BLaER1 (cell line): ENCODE results near the gene TOPAZ1.

Experiments used
- H3K27ac ChIP-seq: shearing (Covaris generic); formaldehyde crosslinking; 2 replicates; pipeline ENCODE4 v1.8.1; 2022
- H3K27me3 ChIP-seq: shearing (Covaris generic); formaldehyde crosslinking; 2 replicates; pipeline ENCODE4 v1.8.1; 2022
- H3K36me3 ChIP-seq: shearing (Covaris generic); formaldehyde crosslinking; 2 replicates; pipeline ENCODE4 v1.8.1; 2022
- H3K4me1 ChIP-seq: shearing (Covaris generic); formaldehyde crosslinking; 2 replicates; pipeline ENCODE4 v1.8.1; 2022
- H3K4me2 ChIP-seq: shearing (Covaris generic); formaldehyde crosslinking; 2 replicates; pipeline ENCODE4 v1.8.1; 2022
- H3K4me3 ChIP-seq: shearing (Covaris generic); formaldehyde crosslinking; 2 replicates; pipeline ENCODE4 v1.8.1; 2022
- H3K9ac ChIP-seq: shearing (Covaris generic); formaldehyde crosslinking; 2 replicates; pipeline ENCODE4 v1.8.1; 2022
- H3K9me3 ChIP-seq: shearing (Covaris generic); formaldehyde crosslinking; 2 replicates; pipeline ENCODE4 v1.8.1; 2022
- H4K20me1 ChIP-seq: shearing (Covaris generic); formaldehyde crosslinking; 2 replicates; pipeline ENCODE4 v1.8.1; 2022
- Cebpa-rat ChIP-seq: shearing (Covaris generic); IDR thresholded peaks from 2 replicates; pipeline ENCODE4 v1.8.1; 2022

The TOPAZ1 gene

DNA sequence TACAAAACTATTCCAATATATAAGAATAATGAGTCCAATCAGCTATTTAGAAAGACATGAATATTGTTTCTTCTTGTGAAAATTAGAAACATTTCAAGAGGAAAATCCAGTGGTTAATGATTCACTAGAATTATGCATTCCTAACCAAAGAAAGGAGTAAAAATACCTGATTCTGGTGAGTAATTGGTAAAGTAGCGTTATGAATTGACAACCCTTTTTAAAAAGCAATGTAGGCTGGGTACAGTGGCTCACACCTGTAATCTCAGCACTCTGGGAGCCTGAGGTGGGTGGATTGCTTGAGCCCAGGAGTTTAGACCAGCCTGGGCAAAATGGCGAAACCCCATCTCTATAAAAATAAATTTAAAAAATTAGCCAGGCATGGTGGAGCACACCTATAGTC lies 43.3 kb downstream of the TOPAZ1 start:
- H3K9me3 ChIP-seq = 0 out of 2 replicates have a peak, but pooled peaks cover 3% of the 10 kb centered on the region
- H3K4me2 ChIP-seq = no peak overlapping the region
- H3K36me3 ChIP-seq = no peaks in the 10 kb centered on the region
- no peak overlapping the region for H3K27ac ChIP-seq
- no peaks in the 10 kb centered on the region for H3K4me1 ChIP-seq
- TF ChIP-seq Cebpa-rat = no peak
- no peak overlapping the region for H3K9ac ChIP-seq
- no peak overlapping the region for H3K4me3 ChIP-seq
- no peaks in the 10 kb centered on the region for H3K27me3 ChIP-seq
- H4K20me1 ChIP-seq = no peaks in the 10 kb centered on the region

DNA sequence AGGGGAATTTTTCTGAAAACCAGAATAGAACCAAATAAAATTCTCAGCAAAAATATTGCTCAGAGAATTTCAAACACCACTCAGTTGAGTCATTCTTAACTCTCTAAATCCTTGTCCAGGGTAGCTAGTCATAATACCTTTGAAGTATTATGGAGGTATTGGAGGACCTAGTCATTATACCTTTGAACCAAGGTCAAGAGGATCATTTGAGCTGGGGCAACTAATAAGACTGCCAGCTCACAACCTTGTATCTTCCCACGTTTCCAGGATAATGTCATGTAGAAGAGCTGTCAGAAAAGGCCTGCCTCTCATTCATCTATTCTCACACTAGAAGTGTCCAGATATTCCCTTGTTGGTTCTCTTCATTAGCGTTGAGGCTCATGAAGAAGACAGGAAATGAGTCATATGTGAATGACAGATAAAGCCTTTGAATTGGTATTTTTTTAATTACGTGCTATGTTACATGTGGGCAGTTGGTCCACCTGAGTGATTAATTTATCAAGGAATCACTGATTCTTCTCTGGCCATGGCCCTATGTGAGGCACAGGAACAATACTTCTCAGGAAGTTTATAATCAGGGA lies 48.3 kb downstream of the TOPAZ1 start:
- H4K20me1 ChIP-seq = no peaks in the 10 kb centered on the region
- no peaks in the 10 kb centered on the region for H3K9me3 ChIP-seq
- H3K36me3 ChIP-seq = no peaks in the 10 kb centered on the region
- no peak overlapping the region for H3K4me2 ChIP-seq
- H3K27ac ChIP-seq = no peak overlapping the region
- no peaks in the 10 kb centered on the region for H3K27me3 ChIP-seq
- no peak for TF ChIP-seq Cebpa-rat
- H3K4me1 ChIP-seq = no peaks in the 10 kb centered on the region
- no peak overlapping the region for H3K4me3 ChIP-seq
- no peak overlapping the region for H3K9ac ChIP-seq

DNA sequence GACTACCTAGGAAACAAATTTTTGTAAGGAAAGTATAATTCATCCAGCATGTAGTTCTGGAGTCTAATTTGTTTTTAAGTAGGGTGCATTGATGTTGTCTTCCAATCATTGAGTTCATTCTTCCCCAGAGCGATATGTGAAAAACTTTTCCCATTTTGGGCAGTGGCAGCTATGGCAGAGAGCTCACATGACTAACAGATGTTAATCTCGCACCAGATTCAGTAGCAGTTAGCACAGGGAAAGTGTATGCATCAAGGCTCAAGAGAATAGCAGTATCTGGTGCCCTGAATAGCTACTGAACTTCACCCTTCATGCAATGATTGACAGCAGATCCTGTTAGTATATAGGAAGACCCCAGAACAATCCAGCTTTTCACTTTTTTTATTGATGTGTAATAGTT lies 50.6 kb downstream of the TOPAZ1 start:
- Histone ChIP-seq H3K4me2 (no peak overlapping the region), H3K4me1 (no peaks in the 10 kb centered on the region), H4K20me1 (no peaks in the 10 kb centered on the region), H3K9me3 (no peaks in the 10 kb centered on the region), H3K27me3 (no peaks in the 10 kb centered on the region), H3K27ac (no peak overlapping the region), H3K9ac (no peak overlapping the region), H3K4me3 (no peak overlapping the region), H3K36me3 (no peaks in the 10 kb centered on the region)
- TF ChIP-seq Cebpa-rat = no peak

DNA sequence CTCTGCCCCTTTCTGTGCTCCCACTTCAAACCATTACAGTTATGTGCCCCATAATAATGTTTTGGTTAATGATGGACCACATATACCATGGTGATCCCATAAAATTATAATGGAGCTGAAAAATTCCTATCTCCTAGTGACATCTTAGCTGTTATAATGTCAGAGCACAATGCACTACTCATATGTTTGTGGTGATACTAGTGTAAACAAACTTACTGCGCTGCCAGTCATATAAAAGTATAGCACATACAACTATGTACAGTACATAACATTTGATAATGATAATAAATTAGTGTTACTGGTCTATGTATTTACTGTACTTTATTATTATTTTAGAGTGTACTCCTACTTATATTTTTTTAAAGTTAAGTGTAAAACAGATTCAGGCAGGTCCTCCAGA lies 51.3 kb downstream of the TOPAZ1 start:
- H3K27ac ChIP-seq = no peak overlapping the region
- TF ChIP-seq Cebpa-rat = no peak
- no peaks in the 10 kb centered on the region for H3K27me3 ChIP-seq
- no peak overlapping the region for H3K4me3 ChIP-seq
- no peaks in the 10 kb centered on the region for H3K36me3 ChIP-seq
- no peaks in the 10 kb centered on the region for H3K9me3 ChIP-seq
- H4K20me1 ChIP-seq = no peaks in the 10 kb centered on the region
- H3K4me1 ChIP-seq = no peaks in the 10 kb centered on the region
- H3K9ac ChIP-seq = no peak overlapping the region
- no peak overlapping the region for H3K4me2 ChIP-seq

DNA sequence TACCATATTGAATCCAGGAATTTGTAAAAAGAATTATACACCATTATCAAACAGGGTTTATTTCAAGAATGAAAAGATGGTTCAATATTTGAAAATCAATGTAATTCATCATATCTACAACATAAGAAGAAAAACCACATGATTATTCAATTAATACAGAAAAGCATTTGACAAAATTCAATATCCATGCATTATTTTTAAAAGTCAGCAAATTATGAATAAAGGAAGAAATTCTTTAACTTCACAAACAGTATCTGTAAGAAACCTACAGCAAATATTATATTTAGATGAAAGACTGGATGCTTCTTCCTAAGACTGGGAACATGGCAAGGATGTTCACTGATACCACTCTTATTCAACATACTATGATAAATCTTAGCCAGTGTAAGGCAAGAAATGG lies 55.6 kb downstream of the TOPAZ1 start:
- Histone ChIP-seq H3K36me3 (no peaks in the 10 kb centered on the region), H3K9ac (no peak overlapping the region), H3K27ac (no peak overlapping the region), H3K4me1 (no peaks in the 10 kb centered on the region), H3K4me2 (no peak overlapping the region), H3K4me3 (no peak overlapping the region), H3K27me3 (no peaks in the 10 kb centered on the region), H3K9me3 (no peaks in the 10 kb centered on the region), H4K20me1 (no peaks in the 10 kb centered on the region)
- TF ChIP-seq Cebpa-rat = no peak

GRCh38 chr3:44301746-44302145 lies 60.1 kb downstream of the TOPAZ1 start:
- no peak overlapping the region for H3K27ac ChIP-seq
- no peak overlapping the region for H3K9ac ChIP-seq
- no peak overlapping the region for H3K4me3 ChIP-seq
- H3K4me1 ChIP-seq = no peaks in the 10 kb centered on the region
- no peaks in the 10 kb centered on the region for H3K9me3 ChIP-seq
- H4K20me1 ChIP-seq = no peaks in the 10 kb centered on the region
- no peak for TF ChIP-seq Cebpa-rat
- H3K27me3 ChIP-seq = no peaks in the 10 kb centered on the region
- H3K36me3 ChIP-seq = no peaks in the 10 kb centered on the region
- no peak overlapping the region for H3K4me2 ChIP-seq

- Histone ChIP-seq H4K20me1 (no peaks in the 10 kb centered on the region), H3K4me1 (no peaks in the 10 kb centered on the region), H3K4me2 (no peak overlapping the region), H3K36me3 (no peaks in the 10 kb centered on the region), H3K4me3 (no peak overlapping the region), H3K9ac (no peak overlapping the region), H3K27ac (no peak overlapping the region), H3K27me3 (no peaks in the 10 kb centered on the region), H3K9me3 (no peaks in the 10 kb centered on the region)
- no peak for TF ChIP-seq Cebpa-rat
These were observed 67.8 kb downstream of the TOPAZ1 start for GRCh38 chr3:44309500-44309899.

GRCh38 chr3:44318891-44319311 lies 77.2 kb downstream of the TOPAZ1 start:
- peaks cover 20% of the 10 kb centered on the region for H3K4me1 ChIP-seq
- no peaks in the 10 kb centered on the region for H3K27me3 ChIP-seq
- H3K27ac ChIP-seq = peak overlapping the region; percentile 52
- no peak overlapping the region for H3K4me3 ChIP-seq
- H3K4me2 ChIP-seq = peak overlapping the region; percentile 79
- no peaks in the 10 kb centered on the region for H3K9me3 ChIP-seq
- TF ChIP-seq Cebpa-rat = no peak
- H4K20me1 ChIP-seq = no peaks in the 10 kb centered on the region
- H3K9ac ChIP-seq = 0 out of 2 replicates have a peak overlapping the region, but pooled peaks have one; percentile 18
- H3K36me3 ChIP-seq = no peaks in the 10 kb centered on the region

DNA sequence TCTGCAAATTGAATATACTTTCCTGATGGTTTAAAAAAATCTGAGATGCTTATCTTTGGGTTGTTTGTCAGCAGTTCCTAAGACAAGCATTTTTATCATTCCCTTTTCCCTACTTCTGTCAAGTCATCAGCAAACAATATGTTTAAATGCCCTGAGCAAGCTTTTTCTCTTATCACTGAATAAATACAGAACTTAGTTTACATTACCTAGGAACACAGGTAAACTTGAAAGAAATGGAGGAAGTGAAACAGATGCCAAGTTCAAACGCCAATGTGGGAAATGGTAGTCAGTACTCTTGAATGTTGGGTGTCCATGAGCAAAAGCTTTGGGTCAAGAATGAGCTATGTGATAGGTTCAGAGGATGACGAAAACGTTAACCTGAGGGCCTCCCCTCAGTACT lies 79.6 kb downstream of the TOPAZ1 start:
- no peak overlapping the region for H3K9ac ChIP-seq
- H3K4me3 ChIP-seq = no peak overlapping the region
- no peaks in the 10 kb centered on the region for H4K20me1 ChIP-seq
- peaks cover 20% of the 10 kb centered on the region for H3K4me1 ChIP-seq
- H3K9me3 ChIP-seq = peaks cover 9% of the 10 kb centered on the region
- no peaks in the 10 kb centered on the region for H3K27me3 ChIP-seq
- TF ChIP-seq Cebpa-rat = no peak
- no peaks in the 10 kb centered on the region for H3K36me3 ChIP-seq
- H3K27ac ChIP-seq = no peak overlapping the region
- H3K4me2 ChIP-seq = no peak overlapping the region

DNA sequence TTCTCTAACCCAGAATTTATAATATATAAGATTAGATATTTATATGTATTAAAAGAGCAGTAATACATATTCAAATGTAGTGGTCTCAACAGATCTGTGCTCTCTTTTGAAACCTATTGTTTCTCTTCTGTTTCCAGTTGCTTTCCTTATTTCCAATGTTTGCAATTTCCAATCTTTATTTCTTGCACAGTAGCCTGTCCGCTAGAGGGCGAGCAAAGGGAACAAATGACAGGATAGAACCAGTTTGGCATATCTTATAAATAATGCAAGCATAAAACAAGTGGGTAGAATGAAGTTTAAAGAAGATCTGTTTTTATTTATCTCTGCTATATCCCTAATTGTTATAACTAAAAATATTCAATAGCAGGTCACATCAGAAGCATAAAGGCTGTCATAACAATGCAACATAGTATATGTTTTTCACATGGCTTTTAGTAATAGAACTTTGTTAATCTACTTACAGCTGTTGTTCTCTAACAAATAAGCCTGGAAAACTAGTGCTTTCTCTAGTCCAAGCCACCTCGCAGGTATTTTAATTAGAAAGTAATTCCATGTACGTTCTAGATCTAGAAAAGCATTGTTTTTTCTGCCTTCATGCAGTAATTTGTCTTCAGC lies 81.8 kb downstream of the TOPAZ1 start:
- H4K20me1 ChIP-seq = no peaks in the 10 kb centered on the region
- peaks cover 14% of the 10 kb centered on the region for H3K4me1 ChIP-seq
- peaks cover 26% of the 10 kb centered on the region for H3K9me3 ChIP-seq
- H3K9ac ChIP-seq = no peak overlapping the region
- no peak overlapping the region for H3K4me2 ChIP-seq
- H3K36me3 ChIP-seq = no peaks in the 10 kb centered on the region
- no peaks in the 10 kb centered on the region for H3K27me3 ChIP-seq
- H3K27ac ChIP-seq = no peak overlapping the region
- TF ChIP-seq Cebpa-rat = no peak
- no peak overlapping the region for H3K4me3 ChIP-seq
